Peyer's patch (tissue), 4 donors: ENCODE data around the gene TNS4. TPM values are rescaled to one million over a fixed set of nuclear protein-coding genes. Genes with fewer than 3 reads are reported as not detected.

Source experiments
- DNase-seq, 3 donors: peaks; one replicate each; pipeline ENCODE4 v3.0.0-alpha.2; 2017 to 2019
- H3K27ac ChIP-seq, 4 donors: fragments of 200-600 bp; sonication (generic); one replicate each; pipeline ENCODE4 v1.5.1; 2016 to 2019
- H3K27me3 ChIP-seq, 2 donors: fragments of 200-600 bp; sonication (generic); one replicate each; pipeline ENCODE4 v1.5.1; 2019
- H3K36me3 ChIP-seq, 3 donors: fragments of 200-600 bp; sonication (generic); one replicate each; pipeline ENCODE4 v1.5.1; 2016 to 2019
- H3K4me1 ChIP-seq, 4 donors: fragments of 200-600 bp; sonication (generic); one replicate each; pipeline ENCODE4 v1.5.1; 2016 to 2019
- H3K4me3 ChIP-seq, 4 donors: fragments of 200-600 bp; sonication (generic); 1 replicate in 3 of 4; 2 replicates in 1 of 4; pipeline ENCODE4 v1.5.1; 2016 to 2019; ENCODE audit warnings: mild to moderate bottlenecking in 1 of 4
- H3K9me3 ChIP-seq, 4 donors: fragments of 200-600 bp; sonication (generic); one replicate each; pipeline ENCODE4 v1.5.1; 2016 to 2019; ENCODE audit warnings: mild to moderate bottlenecking in 1 of 4
- POLR2A ChIP-seq, 2 donors: fragments of 450-650 bp; IDR thresholded peaks; one replicate each; pipeline ENCODE4 v1.5.1; 2017; ENCODE audit warnings: antibody characterized with exemption in 2 of 2, mild to moderate bottlenecking in 2 of 2, moderate library complexity in 2 of 2
- total RNA-seq, 4 donors: library from RNA; depleted of rRNA; stranded (reverse); fragments of >200 nt; gene quantifications; one replicate each; pipeline ENCODE4 v1.1.0, GENCODE V29; 2016
- TF ChIP-seq, protein P1 (sequence below), 6 experiments: fragments of 450-650 bp in 4 of 6; fragments of 200-600 bp in 2 of 6; sonication (generic) in 1 of 6; IDR thresholded peaks; one replicate each; pipeline ENCODE4 v1.5.1; 2017 to 2019; ENCODE audit warnings: antibody characterized with exemption in 6 of 6, mild to moderate bottlenecking in 3 of 6, moderate library complexity in 1 of 6

The TNS4 gene
- total RNA-seq, 4 donors from 2014 or later: 0.54 to 2.5 (median 1.7) TPM

DNA sequence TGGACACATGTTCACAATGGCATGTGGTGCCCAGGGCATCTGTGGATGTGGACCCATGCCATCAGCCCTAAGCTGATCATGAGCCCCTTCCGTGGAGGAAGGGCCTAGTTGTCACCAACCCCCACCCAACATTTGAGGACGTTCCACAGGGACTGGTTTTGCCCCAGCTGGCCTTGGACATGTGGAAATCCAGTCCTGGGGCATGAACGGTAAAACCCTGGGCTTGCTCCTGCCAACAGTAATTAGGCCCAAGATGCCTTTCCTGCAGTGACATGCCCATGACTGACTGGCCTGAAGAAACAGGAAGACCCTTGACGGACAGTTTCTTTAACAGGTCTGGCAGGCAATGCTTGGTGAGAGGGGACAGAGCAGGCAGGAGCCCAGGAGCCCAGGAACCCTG, 7.7 kb downstream of the TNS4 start:
- no peak for DNase-seq
- Histone ChIP-seq H3K9me3 (no peaks in the 10 kb centered on the region), H3K4me1 (peaks cover 0 to 13% (median 6%) of the 10 kb centered on the region in 4 donors), H3K36me3 (no peaks in the 10 kb centered on the region), H3K27me3 (no peaks in the 10 kb centered on the region), H3K27ac (no peak overlapping the region), H3K4me3 (no peak overlapping the region)
- TF ChIP-seq, protein P1, sequence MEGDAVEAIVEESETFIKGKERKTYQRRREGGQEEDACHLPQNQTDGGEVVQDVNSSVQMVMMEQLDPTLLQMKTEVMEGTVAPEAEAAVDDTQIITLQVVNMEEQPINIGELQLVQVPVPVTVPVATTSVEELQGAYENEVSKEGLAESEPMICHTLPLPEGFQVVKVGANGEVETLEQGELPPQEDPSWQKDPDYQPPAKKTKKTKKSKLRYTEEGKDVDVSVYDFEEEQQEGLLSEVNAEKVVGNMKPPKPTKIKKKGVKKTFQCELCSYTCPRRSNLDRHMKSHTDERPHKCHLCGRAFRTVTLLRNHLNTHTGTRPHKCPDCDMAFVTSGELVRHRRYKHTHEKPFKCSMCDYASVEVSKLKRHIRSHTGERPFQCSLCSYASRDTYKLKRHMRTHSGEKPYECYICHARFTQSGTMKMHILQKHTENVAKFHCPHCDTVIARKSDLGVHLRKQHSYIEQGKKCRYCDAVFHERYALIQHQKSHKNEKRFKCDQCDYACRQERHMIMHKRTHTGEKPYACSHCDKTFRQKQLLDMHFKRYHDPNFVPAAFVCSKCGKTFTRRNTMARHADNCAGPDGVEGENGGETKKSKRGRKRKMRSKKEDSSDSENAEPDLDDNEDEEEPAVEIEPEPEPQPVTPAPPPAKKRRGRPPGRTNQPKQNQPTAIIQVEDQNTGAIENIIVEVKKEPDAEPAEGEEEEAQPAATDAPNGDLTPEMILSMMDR (IDR thresholded peaks at IDR 0.05): no peak
- TF ChIP-seq POLR2A (IDR thresholded peaks at IDR 0.05): no peak

DNA sequence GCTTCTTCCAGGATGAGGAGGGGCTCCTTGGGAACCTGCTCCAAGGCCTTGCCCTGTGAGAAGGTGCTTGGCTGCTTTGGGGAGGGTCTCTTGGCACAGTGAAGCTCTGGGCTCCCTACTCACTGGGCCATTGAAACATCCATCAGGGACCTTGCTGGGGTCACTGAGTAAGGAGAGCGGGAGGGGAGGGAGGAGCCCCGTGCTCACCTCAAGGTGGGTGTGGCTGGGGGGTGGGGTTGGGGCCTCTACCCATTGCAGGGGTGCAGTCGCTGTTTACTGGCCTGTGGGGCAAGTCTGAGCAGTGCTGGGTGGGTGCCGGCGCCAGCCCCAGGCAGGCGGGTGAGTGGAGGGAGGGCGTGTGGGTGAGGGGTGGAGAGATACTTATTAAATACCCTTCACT, 9.9 kb downstream of the TNS4 start:
- DNase-seq: no peak
- Histone ChIP-seq H3K9me3 (no peaks in the 10 kb centered on the region), H3K4me1 (peaks cover 0 to 11% (median 2%) of the 10 kb centered on the region in 4 donors), H3K27ac (no peak overlapping the region), H3K27me3 (no peaks in the 10 kb centered on the region), H3K4me3 (no peak overlapping the region), H3K36me3 (no peaks in the 10 kb centered on the region)
- TF ChIP-seq, protein P1 (IDR thresholded peaks at IDR 0.05): no peak
- no peak for TF ChIP-seq POLR2A (IDR thresholded peaks at IDR 0.05)

GRCh38 chr17:40490982-40491381, 10.4 kb downstream of the TNS4 start:
- no peak for DNase-seq
- Histone ChIP-seq H3K4me3 (no peak overlapping the region), H3K4me1 (peaks cover 0 to 11% (median 2%) of the 10 kb centered on the region in 4 donors), H3K9me3 (no peaks in the 10 kb centered on the region), H3K27me3 (no peaks in the 10 kb centered on the region), H3K36me3 (no peaks in the 10 kb centered on the region), H3K27ac (peak overlapping the region in 1 of 4 donors; percentile 31)
- no peak for TF ChIP-seq POLR2A (IDR thresholded peaks at IDR 0.05)
- TF ChIP-seq, protein P1 (IDR thresholded peaks at IDR 0.05): no peak

- H3K4me3 ChIP-seq: no peak overlapping the region
- DNase-seq: peak in 1 of 3 donors; percentile 67
- H3K36me3 ChIP-seq: no peaks in the 10 kb centered on the region
- TF ChIP-seq POLR2A (IDR thresholded peaks at IDR 0.05): no peak
- TF ChIP-seq, protein P1 (IDR thresholded peaks at IDR 0.05): no peak
- peaks cover 0 to 11% (median 2%) of the 10 kb centered on the region in 4 donors for H3K4me1 ChIP-seq
- H3K27ac ChIP-seq: peak overlapping the region in 2 of 4 donors; percentile 13 to 47
- no peaks in the 10 kb centered on the region for H3K9me3 ChIP-seq
- H3K27me3 ChIP-seq: no peaks in the 10 kb centered on the region
These were observed 11.1 kb downstream of the TNS4 start for GRCh38 chr17:40490289-40490853.

DNA sequence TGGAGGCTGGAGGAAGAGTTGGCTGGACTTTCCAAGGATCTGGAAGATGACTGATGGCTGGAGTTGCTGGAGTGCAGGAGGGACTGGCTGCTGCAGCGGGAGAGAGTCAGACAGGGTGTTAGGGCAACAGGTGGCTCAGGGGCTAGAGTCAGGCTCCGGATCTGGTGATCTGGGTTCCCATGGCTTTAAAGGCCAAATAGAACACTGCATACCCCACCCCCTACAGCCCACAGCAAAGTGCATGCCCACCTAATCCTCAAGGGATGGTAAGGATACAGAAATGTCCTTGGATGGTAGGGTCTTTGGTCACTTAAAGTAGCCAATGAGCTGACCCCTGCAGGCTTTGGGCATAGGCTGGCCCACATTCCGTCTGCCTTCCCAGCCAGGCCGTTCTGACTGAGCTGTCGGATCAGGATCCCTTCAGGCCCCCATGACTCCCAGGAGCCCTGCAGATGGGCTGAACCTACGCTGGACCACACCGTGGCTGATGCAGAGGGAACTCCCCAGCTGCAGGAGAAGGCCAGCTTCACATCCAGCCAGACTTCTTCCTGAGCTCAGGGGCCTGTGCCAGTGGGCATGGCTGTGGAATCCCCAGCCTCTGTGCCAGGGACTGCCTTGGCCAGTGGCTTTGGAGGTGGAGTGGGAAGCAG, 13.9 kb downstream of the TNS4 start:
- Histone ChIP-seq H3K27me3 (no peaks in the 10 kb centered on the region), H3K4me3 (no peak overlapping the region), H3K4me1 (peaks cover 0 to 23% (median 6%) of the 10 kb centered on the region in 4 donors), H3K36me3 (no peaks in the 10 kb centered on the region), H3K27ac (peak overlapping the region in 1 of 4 donors; percentile 78), H3K9me3 (no peaks in the 10 kb centered on the region)
- DNase-seq: no peak
- TF ChIP-seq, protein P1 (IDR thresholded peaks at IDR 0.05): no peak
- no peak for TF ChIP-seq POLR2A (IDR thresholded peaks at IDR 0.05)
